Fibroblast of villous mesenchyme (primary cell): ENCODE measurements around the gene COLQ. TPM values are rescaled to one million over a fixed set of nuclear protein-coding genes. Genes with fewer than 3 reads are reported as not detected.

Experiments
- DNase-seq: peaks from one replicate; pipeline ENCODE4 v3.0.0-alpha.2; 2010; ENCODE audit warnings: low read depth
- H3K4me3 ChIP-seq: 2 replicates; pipeline ENCODE4 v1.5.1; 2011; ENCODE audit warnings: low read depth, mild to moderate bottlenecking, low read length
- CTCF ChIP-seq: IDR thresholded peaks from 2 replicates; pipeline ENCODE4 v1.5.1; 2012; ENCODE audit warnings: low read depth, mild to moderate bottlenecking, low read length; ENCODE audit not compliant: insufficient read depth
- total RNA-seq: library from RNA; depleted of rRNA; stranded (reverse); fragments of >200 nt; gene quantifications from 2 replicates; pipeline ENCODE4 v1.2.3, GENCODE V29; 2012

The COLQ gene
- total RNA-seq, 1 donor, result 0.43 TPM

GRCh38 chr3:15453991-15454625 lies 67.4 kb downstream of the COLQ start:
- no peak overlapping the region for H3K4me3 ChIP-seq
- no peak for DNase-seq
- no peak for TF ChIP-seq CTCF

DNA sequence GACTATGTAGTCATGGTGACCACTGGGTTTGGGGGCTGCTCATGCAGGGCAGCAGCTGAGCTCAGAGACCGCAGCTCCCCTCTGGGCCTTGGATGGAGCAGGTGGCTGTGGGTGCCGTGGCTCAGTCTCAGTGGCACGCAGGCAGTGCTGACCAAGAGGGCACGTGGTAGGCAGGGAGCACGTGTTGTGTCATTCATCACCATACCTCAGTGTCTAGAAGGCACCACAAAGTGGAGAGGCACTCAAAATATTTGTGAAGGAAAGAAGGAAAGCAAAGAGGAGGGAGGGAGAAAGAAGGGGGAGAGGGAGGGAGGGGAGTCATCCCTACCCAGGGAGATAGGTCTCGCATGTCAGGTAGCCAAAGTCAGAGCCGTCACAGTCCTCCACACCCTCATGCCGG lies 68.0 kb downstream of the COLQ start:
- DNase-seq, result no peak
- TF ChIP-seq CTCF, result no peak
- no peak overlapping the region for H3K4me3 ChIP-seq

DNA sequence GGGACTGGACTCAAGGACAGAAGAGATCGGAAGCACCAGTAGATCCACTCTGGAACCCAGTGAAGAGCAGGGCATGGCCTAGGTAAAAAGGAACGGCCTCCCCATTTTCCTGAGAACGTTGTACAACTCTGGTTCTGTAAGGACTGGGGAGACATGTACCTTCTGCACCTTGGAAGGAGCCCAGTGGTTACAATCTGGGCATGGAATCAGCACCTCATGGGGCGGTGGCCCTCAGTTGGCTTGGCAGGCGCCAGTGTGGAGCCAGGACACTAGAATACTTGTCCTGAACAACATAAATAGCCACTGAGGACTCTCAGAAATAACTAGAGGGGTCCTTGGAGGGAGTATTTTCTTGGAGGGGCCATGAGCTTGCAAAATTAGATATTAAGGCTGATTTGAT lies 68.5 kb downstream of the COLQ start:
- TF ChIP-seq CTCF, result no peak
- no peak overlapping the region for H3K4me3 ChIP-seq
- no peak for DNase-seq

GRCh38 chr3:15452156-15452555 lies 69.3 kb downstream of the COLQ start:
- no peak overlapping the region for H3K4me3 ChIP-seq
- no peak for TF ChIP-seq CTCF
- DNase-seq, result no peak

GRCh38 chr3:15451216-15452113 lies 70.0 kb downstream of the COLQ start:
- TF ChIP-seq CTCF, result no peak
- H3K4me3 ChIP-seq, result no peak overlapping the region
- no peak for DNase-seq

DNA sequence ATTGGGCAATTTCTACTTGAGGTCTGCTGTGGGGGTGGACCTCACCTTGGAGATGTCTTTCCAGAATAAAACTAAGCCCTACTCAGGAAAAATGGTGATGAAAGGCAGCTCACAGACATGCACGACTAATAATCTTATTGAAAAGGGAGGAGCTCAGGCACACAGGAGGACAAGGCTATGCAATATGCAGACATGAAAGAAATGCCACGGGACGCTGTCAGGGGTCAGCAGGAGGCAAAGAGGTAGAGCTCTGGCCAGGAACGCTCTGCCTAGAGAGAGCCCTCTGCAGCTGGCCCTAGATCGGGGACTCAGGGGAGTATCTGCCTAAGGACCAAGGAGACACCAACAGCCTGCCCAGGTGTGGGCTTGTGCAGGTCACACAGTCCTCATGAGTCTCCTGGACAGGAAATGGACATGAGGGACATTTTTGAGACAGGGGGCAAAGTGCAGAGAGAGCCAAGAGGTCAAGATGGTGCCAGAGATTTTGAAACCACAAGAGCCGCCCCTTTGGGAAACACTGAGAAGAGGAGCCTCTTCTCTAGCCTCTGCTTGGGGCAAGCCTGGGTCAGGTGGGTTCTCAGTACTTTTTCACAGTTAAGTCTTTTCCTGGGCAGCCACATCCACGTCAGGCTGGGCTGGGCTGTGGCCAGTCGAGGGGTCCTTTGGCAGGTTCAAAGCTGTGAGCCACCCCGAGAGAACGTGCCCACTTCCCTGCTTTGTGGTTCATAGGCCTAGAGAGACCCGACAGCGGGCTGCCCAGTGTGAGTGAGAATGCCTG lies 70.9 kb downstream of the COLQ start:
- no peak for DNase-seq
- TF ChIP-seq CTCF, result no peak
- no peak overlapping the region for H3K4me3 ChIP-seq
